Raji (cell line): ENCODE results near the gene NFIB.

Experiments
- POLR2A ChIP-seq: IDR thresholded peaks from 2 replicates; pipeline ENCODE4 v1.6.1; 2011; ENCODE audit warnings: low read depth, low read length, control low read depth; ENCODE audit not compliant: insufficient read depth

NFIB gene

GRCh38 chr9:14107495-14107894, 206.4 kb downstream of the NFIB start:
- no peak for TF ChIP-seq POLR2A

- no peak for TF ChIP-seq POLR2A
Observed at GRCh38 chr9:14106699-14107098, 207.2 kb downstream of the NFIB start.

DNA sequence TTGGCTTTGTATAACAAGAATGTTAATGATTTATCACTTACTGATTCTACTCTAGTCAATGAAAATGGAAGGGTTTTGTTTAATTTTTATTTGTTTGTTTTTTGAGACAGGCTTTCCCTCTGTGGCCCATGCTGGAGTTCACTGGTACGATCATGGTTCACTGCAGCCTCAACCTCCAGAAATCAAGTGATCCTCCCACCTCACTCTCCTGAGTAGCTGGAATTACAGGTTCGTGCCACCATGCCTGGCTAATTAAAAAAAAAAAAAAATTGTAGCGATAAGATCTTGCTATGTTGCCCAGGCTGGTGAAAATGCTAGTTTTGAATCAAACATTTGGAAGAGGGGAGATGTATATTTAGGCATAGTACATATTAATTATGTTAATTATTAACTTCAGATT, 209.4 kb downstream of the NFIB start:
- no peak for TF ChIP-seq POLR2A

DNA sequence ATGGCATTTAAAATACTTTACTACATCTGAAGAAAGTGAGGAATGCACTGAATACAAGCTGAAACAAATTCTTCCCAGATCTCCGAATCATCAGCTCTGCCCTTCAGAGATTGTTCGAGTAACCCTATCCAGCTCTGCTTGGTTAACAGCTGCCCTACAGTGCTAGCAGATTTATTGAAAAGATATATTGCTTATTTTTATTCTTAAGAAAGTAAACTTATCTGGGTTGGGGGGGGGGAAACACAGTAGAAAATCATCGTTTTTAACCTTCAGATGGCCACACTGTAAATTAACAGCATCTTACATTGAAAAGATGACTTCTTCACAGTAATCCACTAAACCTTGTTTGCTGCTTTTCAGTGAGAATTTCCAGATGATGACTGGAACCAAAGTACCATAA, 210.8 kb downstream of the NFIB start:
- no peak for TF ChIP-seq POLR2A

DNA sequence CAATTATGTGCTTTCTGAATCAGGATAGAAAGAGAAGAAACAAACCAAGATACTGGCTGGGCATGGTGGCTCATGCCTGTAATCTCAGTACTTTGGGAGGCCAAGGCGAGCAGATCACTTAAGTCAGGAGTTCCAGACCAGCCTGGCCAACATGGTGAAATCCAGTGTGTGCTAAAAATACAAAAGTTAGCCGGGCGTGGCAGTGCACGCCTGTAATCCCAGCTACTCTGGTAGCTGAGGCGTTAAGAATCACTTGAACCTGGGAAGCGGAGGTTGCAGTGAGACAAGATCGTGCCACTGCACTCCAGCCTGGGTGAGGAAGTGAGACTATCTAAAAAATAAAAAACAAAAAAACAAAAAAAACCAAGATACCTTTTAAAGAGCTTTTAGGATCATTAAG, 214.2 kb downstream of the NFIB start:
- no peak for TF ChIP-seq POLR2A

DNA sequence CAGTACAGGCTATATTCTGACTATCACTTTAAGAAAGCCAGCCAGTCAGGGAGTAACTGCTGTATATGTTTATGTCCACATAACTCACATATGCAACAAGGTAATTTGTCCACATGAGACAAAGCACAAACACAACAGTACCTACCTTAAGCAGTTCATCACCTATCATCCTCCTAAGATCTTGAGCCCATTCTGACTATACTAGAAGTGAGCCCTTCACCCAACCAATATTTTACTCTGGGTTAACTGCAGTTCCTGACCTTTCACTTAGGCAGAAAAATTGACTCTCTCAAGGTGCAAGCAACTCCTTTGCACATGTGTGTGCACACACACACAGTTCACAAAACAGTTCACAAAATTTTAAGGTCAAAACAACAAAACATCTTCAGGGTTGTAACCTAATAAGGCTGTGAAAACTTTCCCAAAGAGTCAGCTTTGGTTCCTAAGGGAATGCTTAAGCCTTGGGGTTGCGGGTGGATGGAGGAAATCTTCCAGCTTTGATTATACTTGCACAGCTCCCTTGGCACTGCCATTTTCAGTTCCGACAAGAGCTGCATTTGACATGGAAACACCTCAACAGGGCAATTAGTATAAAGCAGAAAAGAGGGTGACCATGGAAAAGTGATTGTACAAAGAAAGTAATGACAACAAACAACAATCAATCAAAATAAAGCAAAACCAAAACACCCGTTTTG, 215.3 kb downstream of the NFIB start:
- no peak for TF ChIP-seq POLR2A

- TF ChIP-seq POLR2A = no peak
Observed at GRCh38 chr9:14097666-14098415, 216.1 kb downstream of the NFIB start.

GRCh38 chr9:14097215-14097614, 216.7 kb downstream of the NFIB start:
- no peak for TF ChIP-seq POLR2A

GRCh38 chr9:14096258-14096922, 217.6 kb downstream of the NFIB start:
- no peak for TF ChIP-seq POLR2A

- TF ChIP-seq POLR2A = no peak
Observed at GRCh38 chr9:14095277-14095676, 218.7 kb downstream of the NFIB start.

DNA sequence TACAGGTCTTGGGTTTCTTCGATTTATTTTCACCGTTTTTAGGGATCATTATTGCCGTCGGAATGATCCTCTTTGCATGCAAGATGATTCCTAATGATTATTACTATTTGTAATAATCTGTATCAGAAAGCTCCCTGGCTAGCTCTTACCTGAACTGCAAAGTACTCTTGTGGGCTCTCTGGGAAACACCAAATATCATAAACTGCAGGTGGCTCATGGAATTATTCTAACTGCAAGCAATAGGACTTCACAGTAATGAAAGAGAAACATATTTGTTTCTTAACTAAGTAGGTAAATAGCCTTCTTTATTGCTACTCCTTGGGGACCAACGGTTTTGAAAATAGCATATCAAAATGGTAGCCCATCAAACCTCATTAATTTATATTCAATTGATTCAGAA, 219.4 kb downstream of the NFIB start:
- TF ChIP-seq POLR2A = no peak

DNA sequence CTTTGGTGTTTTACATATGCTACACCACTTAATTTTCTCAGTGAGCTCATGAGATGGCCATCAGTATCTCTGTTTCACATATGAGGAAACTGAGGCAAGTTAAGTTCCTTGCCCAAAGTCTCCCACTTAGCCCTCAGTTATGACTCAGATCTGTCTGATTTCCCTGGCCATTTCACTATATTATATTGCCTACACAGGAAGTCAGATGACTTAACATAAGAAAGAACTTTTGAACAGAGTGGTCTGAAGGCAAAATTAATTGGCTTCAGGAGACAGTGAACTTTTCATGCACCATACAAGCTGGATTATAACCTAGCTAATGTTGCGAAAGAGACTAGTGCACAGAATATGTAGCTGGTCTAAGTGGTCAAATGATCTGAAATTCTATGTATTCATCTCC, 221.6 kb downstream of the NFIB start:
- TF ChIP-seq POLR2A = no peak

DNA sequence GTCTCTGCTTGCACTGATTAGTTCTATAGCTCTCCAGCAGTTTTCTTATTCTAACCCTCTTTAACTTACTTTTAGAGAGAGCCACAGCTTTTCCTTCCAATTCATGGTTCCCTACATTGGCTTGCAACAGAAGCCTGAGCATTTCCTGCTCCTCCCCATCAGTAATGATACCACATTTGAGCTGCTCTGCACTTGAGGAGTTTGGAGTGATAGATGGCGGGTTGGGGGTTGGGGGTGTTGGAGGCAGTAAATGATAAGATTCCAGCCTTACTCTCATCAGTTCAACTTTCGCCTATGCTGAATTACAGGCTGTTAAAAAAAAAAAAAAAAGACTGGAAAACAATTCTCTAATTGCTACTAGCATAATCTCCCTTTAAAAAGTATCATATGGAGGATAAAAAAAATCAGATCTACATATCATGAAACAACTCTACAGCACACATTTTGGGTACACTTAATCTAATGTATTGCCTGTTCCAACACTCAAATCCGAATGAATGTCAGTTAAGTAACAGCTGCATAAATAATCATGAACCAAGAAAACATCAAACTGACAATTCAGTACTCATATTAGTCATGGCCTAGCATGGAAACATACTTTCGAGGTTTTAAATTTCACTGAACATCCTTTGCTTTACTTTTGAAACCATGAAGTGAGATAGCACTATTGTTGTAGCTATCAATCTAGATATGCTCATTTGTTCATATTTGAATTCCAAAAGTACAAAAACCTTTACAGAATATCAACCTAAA, 224.7 kb downstream of the NFIB start:
- no peak for TF ChIP-seq POLR2A

DNA sequence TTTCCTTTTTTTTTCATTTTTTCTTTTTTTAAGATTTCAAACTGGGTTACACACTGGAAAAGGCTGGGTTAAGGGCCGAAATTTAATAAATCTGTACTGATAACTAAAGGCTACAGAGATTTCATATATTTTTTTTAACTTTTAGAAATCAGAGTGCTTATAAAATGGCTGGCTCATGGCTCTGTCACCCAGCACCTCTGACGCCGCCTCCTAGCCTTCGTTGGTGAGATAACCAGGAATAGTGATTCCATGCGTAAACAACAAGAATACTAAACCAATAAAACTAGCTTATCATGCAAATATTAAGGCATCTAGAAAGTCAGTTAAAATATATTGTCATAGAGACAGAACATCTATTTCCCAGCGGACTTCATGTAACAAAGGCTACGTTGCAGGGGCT, 226.4 kb downstream of the NFIB start:
- no peak for TF ChIP-seq POLR2A

DNA sequence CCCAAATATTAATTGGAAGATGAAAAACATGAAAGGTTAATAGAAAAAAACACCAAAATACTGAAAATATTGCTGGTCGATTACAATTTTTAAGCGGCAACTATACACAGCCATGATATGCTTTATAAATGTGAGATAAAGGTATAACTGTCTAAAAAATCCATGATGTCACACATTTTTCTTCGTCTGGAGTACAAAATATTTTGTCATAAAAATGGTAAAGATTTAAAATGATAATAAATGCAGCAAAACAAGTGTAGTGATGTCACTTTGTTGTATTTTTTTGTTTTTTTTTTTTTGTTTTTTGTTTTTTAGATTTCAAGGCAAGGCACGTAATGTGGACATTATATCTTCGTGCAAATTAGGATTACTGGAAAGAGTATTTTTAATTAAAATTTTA, 227.4 kb downstream of the NFIB start:
- TF ChIP-seq POLR2A = no peak

DNA sequence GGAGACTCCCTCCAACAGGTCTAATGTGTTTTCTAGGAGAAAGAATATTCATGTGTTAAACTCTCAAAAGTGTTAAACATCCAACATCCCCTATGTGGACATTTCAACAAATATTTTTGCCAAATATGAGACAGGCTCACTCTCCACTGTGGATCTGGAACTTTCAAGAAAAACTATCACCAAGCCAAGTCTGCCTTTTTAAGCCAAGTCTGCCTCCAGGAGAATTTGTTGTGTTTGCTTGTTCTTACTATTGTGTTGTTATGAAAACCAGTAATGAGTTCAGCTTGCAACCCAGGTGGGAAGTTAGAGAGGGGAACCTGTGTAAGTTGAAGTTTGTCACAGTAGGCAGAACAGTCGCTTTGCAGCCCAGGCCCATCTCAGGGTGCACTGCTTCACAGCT, 228.1 kb downstream of the NFIB start:
- no peak for TF ChIP-seq POLR2A

GRCh38 chr9:14084867-14085266, 229.1 kb downstream of the NFIB start:
- TF ChIP-seq POLR2A = no peak
